ENCODE measurements around the gene RNF212.

The RNF212 gene

DNA sequence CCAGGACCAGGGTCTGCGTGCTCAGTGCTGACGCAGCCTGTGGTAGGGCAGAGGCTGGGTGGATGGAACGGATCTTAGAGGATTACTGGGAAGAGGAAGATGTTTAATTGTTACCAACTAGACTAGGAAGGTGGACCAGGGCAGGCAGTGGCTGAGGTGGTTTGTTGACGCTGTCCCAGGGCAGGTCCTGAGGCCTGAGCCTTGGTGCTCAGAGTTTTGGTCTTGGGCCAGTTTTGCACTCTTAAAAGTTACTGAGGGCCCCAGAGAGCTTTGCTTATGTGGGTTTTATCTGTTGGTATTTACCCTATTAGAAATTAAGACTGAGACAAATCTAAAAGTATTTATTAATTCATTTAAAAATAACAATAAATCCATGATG lies 20.4 kb downstream of the RNF212 start:
- Histone ChIP-seq H3K27me3 (peaks cover 0 to 14% of the 10 kb centered on the region in 2 donors), H3K9me3 (peaks cover 0 to 4% (median 0%) of the 10 kb centered on the region in 3 donors), H3K4me1 (no peaks in the 10 kb centered on the region), H3K4me3 (no peak overlapping the region), H3K36me3 (no peaks in the 10 kb centered on the region), H3K27ac (no peak overlapping the region)
- intact Hi-C loops (cut with DNase I; ENCODE audit: low total_unique reads): no loop called here
- TF ChIP-seq, protein P1, sequence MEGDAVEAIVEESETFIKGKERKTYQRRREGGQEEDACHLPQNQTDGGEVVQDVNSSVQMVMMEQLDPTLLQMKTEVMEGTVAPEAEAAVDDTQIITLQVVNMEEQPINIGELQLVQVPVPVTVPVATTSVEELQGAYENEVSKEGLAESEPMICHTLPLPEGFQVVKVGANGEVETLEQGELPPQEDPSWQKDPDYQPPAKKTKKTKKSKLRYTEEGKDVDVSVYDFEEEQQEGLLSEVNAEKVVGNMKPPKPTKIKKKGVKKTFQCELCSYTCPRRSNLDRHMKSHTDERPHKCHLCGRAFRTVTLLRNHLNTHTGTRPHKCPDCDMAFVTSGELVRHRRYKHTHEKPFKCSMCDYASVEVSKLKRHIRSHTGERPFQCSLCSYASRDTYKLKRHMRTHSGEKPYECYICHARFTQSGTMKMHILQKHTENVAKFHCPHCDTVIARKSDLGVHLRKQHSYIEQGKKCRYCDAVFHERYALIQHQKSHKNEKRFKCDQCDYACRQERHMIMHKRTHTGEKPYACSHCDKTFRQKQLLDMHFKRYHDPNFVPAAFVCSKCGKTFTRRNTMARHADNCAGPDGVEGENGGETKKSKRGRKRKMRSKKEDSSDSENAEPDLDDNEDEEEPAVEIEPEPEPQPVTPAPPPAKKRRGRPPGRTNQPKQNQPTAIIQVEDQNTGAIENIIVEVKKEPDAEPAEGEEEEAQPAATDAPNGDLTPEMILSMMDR (IDR thresholded peaks at IDR 0.05): no peak
- DNase-seq: no peak

GRCh38 chr4:1092026-1092982 lies 21.1 kb downstream of the RNF212 start:
- Histone ChIP-seq H3K36me3 (no peaks in the 10 kb centered on the region), H3K9me3 (peaks cover 0 to 4% (median 0%) of the 10 kb centered on the region in 3 donors), H3K4me3 (no peak overlapping the region), H3K27me3 (peaks cover 0 to 14% of the 10 kb centered on the region in 2 donors), H3K27ac (no peak overlapping the region), H3K4me1 (no peaks in the 10 kb centered on the region)
- DNase-seq: no peak
- TF ChIP-seq, protein P1 (IDR thresholded peaks at IDR 0.05): no peak
- intact Hi-C loops (cut with DNase I; ENCODE audit: low total_unique reads): no loop called here

DNA sequence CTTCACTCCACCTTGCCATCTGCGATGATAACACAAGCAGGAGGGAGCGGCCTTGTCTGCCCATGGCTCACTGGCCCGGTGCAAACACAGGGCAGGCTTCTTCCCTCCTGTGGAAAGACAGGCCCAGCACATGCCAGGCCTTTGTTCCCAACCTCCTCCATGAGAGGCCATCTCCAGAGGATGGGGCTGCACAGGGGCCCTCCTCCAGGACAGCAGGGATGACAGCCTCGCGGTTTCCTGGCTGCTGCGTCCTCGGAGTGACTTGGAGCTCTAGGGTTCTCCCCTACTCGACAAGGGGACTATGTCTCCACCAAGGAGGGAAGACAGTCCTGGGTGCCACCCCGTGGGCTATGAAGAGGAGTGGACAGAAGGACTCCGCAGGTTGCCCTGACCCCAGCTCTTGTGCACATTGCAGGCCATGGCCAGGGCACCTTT lies 21.8 kb downstream of the RNF212 start:
- TF ChIP-seq, protein P1 (IDR thresholded peaks at IDR 0.05): no peak
- Histone ChIP-seq H3K9me3 (peaks cover 0 to 4% (median 0%) of the 10 kb centered on the region in 3 donors), H3K4me1 (no peaks in the 10 kb centered on the region), H3K4me3 (no peak overlapping the region), H3K27ac (no peak overlapping the region), H3K36me3 (no peaks in the 10 kb centered on the region), H3K27me3 (peaks cover 0 to 14% of the 10 kb centered on the region in 2 donors)
- no peak for DNase-seq
- intact Hi-C loops (cut with DNase I; ENCODE audit: low total_unique reads): no loop called here

GRCh38 chr4:1090465-1091440 lies 22.6 kb downstream of the RNF212 start:
- H3K4me1 ChIP-seq: no peaks in the 10 kb centered on the region
- TF ChIP-seq, protein P1 (IDR thresholded peaks at IDR 0.05): no peak
- H3K4me3 ChIP-seq: no peak overlapping the region
- peaks cover 0 to 18% of the 10 kb centered on the region in 2 donors for H3K27me3 ChIP-seq
- H3K36me3 ChIP-seq: no peaks in the 10 kb centered on the region
- no peak overlapping the region for H3K27ac ChIP-seq
- H3K9me3 ChIP-seq: peaks cover 0 to 4% (median 0%) of the 10 kb centered on the region in 3 donors
- no peak for DNase-seq
- intact Hi-C loops (cut with DNase I; ENCODE audit: low total_unique reads): no loop called here

DNA sequence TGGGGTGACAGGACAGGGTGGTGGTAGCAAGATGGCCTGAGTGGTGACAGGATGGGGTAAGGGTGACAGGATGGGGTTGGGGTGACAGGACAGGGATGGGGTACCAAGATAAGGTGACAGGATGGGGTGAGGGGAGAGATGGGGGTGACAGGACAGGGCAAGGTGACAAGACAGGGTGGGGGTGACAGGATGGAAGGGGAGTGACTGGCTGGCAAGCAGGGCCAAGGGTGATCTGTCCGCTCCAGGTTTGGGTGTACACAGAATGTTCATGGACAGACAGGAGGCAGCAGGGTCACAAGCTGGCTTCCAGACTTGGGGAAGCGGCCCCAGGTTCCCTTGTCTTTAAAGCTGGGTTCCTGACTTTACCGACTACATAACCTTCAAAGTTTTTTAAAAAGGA lies 23.3 kb downstream of the RNF212 start:
- H3K9me3 ChIP-seq: peaks cover 0 to 4% (median 0%) of the 10 kb centered on the region in 3 donors
- H3K27ac ChIP-seq: no peak overlapping the region
- no peaks in the 10 kb centered on the region for H3K36me3 ChIP-seq
- TF ChIP-seq, protein P1 (IDR thresholded peaks at IDR 0.05): no peak
- no peak overlapping the region for H3K4me3 ChIP-seq
- H3K4me1 ChIP-seq: no peaks in the 10 kb centered on the region
- peaks cover 0 to 25% of the 10 kb centered on the region in 2 donors for H3K27me3 ChIP-seq
- DNase-seq: no peak
- intact Hi-C loops (cut with DNase I; ENCODE audit: low total_unique reads): no loop called here
